ENCODE results near the gene TRPC6. TPM values are rescaled to one million over a fixed set of nuclear protein-coding genes. Genes with fewer than 3 reads are reported as not detected.

Gene TRPC6
- total RNA-seq, 2 donors from 2014 or later, result 1.1 to 4.1 TPM

GRCh38 chr11:101516546-101516945 lies 67.3 kb downstream of the TRPC6 start:
- Histone ChIP-seq H3K9me3 (no peaks in the 10 kb centered on the region), H3K27me3 (replicated peaks; ENCODE audit: insufficient read depth) (no peaks in the 10 kb centered on the region), H3K4me3 (no peak overlapping the region), H3K36me3 (no peaks in the 10 kb centered on the region), H3K4me1 (replicated peaks) (no peaks in the 10 kb centered on the region), H3K27ac (no peak overlapping the region)
- 30% methylated on average over 3 of the region's 3 CpGs for WGBS
- DNase-seq (ENCODE audit: low spot score), result no peak
- intact Hi-C loops (cut with DNase I), result no loop called here
- TF ChIP-seq POLR2A (IDR thresholded peaks at IDR 0.05) (no peak), CTCF (IDR thresholded peaks at IDR 0.05) (no peak), POLR2AphosphoS5 (IDR thresholded peaks at IDR 0.05) (no peak)

- Histone ChIP-seq H3K27ac (no peak overlapping the region), H3K4me1 (replicated peaks) (no peaks in the 10 kb centered on the region), H3K9me3 (no peaks in the 10 kb centered on the region), H3K36me3 (no peaks in the 10 kb centered on the region), H3K27me3 (replicated peaks; ENCODE audit: insufficient read depth) (no peaks in the 10 kb centered on the region), H3K4me3 (no peak overlapping the region)
- TF ChIP-seq POLR2A (IDR thresholded peaks at IDR 0.05) (no peak), CTCF (IDR thresholded peaks at IDR 0.05) (no peak), POLR2AphosphoS5 (IDR thresholded peaks at IDR 0.05) (no peak)
- intact Hi-C loops (cut with DNase I), result no loop called here
- DNase-seq (ENCODE audit: low spot score), result no peak
- 46% methylated on average over 1 of the region's 1 CpG for WGBS
Observed at GRCh38 chr11:101511065-101511464, 72.7 kb downstream of the TRPC6 start.

GRCh38 chr11:101510591-101510990 lies 73.2 kb downstream of the TRPC6 start:
- WGBS, result 100% methylated on average over 1 of the region's 1 CpG
- intact Hi-C loops (cut with DNase I), result no loop called here

GRCh38 chr11:101509922-101510321 lies 73.9 kb downstream of the TRPC6 start:
- no peak for TF ChIP-seq POLR2AphosphoS5 (IDR thresholded peaks at IDR 0.05)
- TF ChIP-seq POLR2A (IDR thresholded peaks at IDR 0.05), result no peak
- TF ChIP-seq CTCF (IDR thresholded peaks at IDR 0.05), result no peak
- no peak for DNase-seq (ENCODE audit: low spot score)
- no peaks in the 10 kb centered on the region for H3K9me3 ChIP-seq
- H3K36me3 ChIP-seq, result no peaks in the 10 kb centered on the region
- no peak overlapping the region for H3K4me3 ChIP-seq
- no peak overlapping the region for H3K27ac ChIP-seq
- no peaks in the 10 kb centered on the region for H3K27me3 ChIP-seq (replicated peaks; ENCODE audit: insufficient read depth)
- no peaks in the 10 kb centered on the region for H3K4me1 ChIP-seq (replicated peaks)
- 43% methylated on average over 1 of the region's 1 CpG for WGBS
- intact Hi-C loops (cut with DNase I), result no loop called here

More at GRCh38 chr11:101510591-101510990, 73.2 kb downstream of the TRPC6 start:
- Histone ChIP-seq H3K27me3 (replicated peaks; ENCODE audit: insufficient read depth) (no peaks in the 10 kb centered on the region), H3K4me1 (replicated peaks) (no peaks in the 10 kb centered on the region), H3K9me3 (no peaks in the 10 kb centered on the region), H3K4me3 (no peak overlapping the region), H3K27ac (no peak overlapping the region), H3K36me3 (no peaks in the 10 kb centered on the region)
- no peak for TF ChIP-seq POLR2A (IDR thresholded peaks at IDR 0.05)
- no peak for TF ChIP-seq POLR2AphosphoS5 (IDR thresholded peaks at IDR 0.05)
- TF ChIP-seq CTCF (IDR thresholded peaks at IDR 0.05), result no peak
- no peak for DNase-seq (ENCODE audit: low spot score)

GRCh38 chr11:101508370-101508769 lies 75.4 kb downstream of the TRPC6 start:
- intact Hi-C loops (cut with DNase I), result no loop called here
- Histone ChIP-seq H3K27me3 (replicated peaks; ENCODE audit: insufficient read depth) (no peaks in the 10 kb centered on the region), H3K27ac (no peak overlapping the region), H3K9me3 (no peaks in the 10 kb centered on the region), H3K36me3 (no peaks in the 10 kb centered on the region), H3K4me1 (replicated peaks) (no peaks in the 10 kb centered on the region), H3K4me3 (no peak overlapping the region)
- WGBS, result 35% methylated on average over 2 of the region's 2 CpGs
- DNase-seq (ENCODE audit: low spot score), result no peak
- no peak for TF ChIP-seq POLR2AphosphoS5 (IDR thresholded peaks at IDR 0.05)
- no peak for TF ChIP-seq CTCF (IDR thresholded peaks at IDR 0.05)
- TF ChIP-seq POLR2A (IDR thresholded peaks at IDR 0.05), result no peak

All from prostate gland (tissue), 2 donors.